ENCODE data around the gene BCAS3. TPM values are rescaled to one million over a fixed set of nuclear protein-coding genes. Genes with fewer than 3 reads are reported as not detected.

BCAS3 gene
- polyA plus RNA-seq, 3 donors, result 10.3 to 19.1 (median 14.7) TPM

- no peaks in the 10 kb centered on the region for H3K36me3 ChIP-seq (replicated peaks in 1 of 2; ENCODE audit: control insufficient read depth in 1 of 2, insufficient read depth in 2 of 2, low read length in 2 of 2)
- H4K20me1 ChIP-seq (ENCODE audit: insufficient read depth, low read length), result no peaks in the 10 kb centered on the region
- Mint-ChIP-seq H3K36me3 (no peaks in the 10 kb centered on the region), H3K4me1 (no peaks in the 10 kb centered on the region), H3K27ac (no peak overlapping the region), H3K9me3 (no peaks in the 10 kb centered on the region), H3K4me3 (no peak overlapping the region), H3K27me3 (ENCODE audit: low read depth in 3 of 3) (peaks cover 0 to 2% (median 1%) of the 10 kb centered on the region in 3 donors)
- no peaks in the 10 kb centered on the region for H3K4me1 ChIP-seq (ENCODE audit: control insufficient read depth in 1 of 2, insufficient read depth in 2 of 2, low read length in 2 of 2)
- H2AFZ ChIP-seq (ENCODE audit: insufficient read depth, low read depth, low read length, poor library complexity, severe bottlenecking), result no peak overlapping the region
- H3K4me2 ChIP-seq (replicated peaks; ENCODE audit: extremely low read depth, low read length, poor library complexity, severe bottlenecking), result no peak overlapping the region
- no CpG with 5 or more reads among the region's 5 CpGs for WGBS (ENCODE audit: insufficient coverage)
- H3K27me3 ChIP-seq (ENCODE audit: control insufficient read depth in 2 of 2, insufficient read depth in 2 of 2, low read length in 2 of 2), result no peaks in the 10 kb centered on the region
- H3K4me3 ChIP-seq (replicated peaks in 1 of 3; ENCODE audit: low read depth in 2 of 3, low read length in 3 of 3), result no peak overlapping the region
- H3K79me2 ChIP-seq (ENCODE audit: insufficient read depth, low read length), result no peaks in the 10 kb centered on the region
- H3K9ac ChIP-seq (ENCODE audit: insufficient read depth, low read length, poor library complexity, severe bottlenecking), result no peak overlapping the region
- H3K27ac ChIP-seq (ENCODE audit: low read depth in 1 of 2, low read length in 2 of 2), result no peak overlapping the region
- TF ChIP-seq CTCF (IDR thresholded peaks at IDR 0.05), result no peak
- intact Hi-C loops (cut with micrococcal nuclease), result no loop called here
- no peaks in the 10 kb centered on the region for H3K9me3 ChIP-seq (replicated peaks in 1 of 2; ENCODE audit: control insufficient read depth in 1 of 2, insufficient read depth in 1 of 2, low read length in 2 of 2)
- no peak for DNase-seq
These were observed 641.0 kb downstream of the BCAS3 start for GRCh38 chr17:61318684-61319098.

GRCh38 chr17:61321344-61321743 is 643.7 kb downstream of the BCAS3 start:
- Mint-ChIP-seq H3K9me3 (no peaks in the 10 kb centered on the region), H3K4me3 (no peak overlapping the region), H3K27me3 (ENCODE audit: low read depth in 3 of 3) (peaks cover 0 to 2% (median 1%) of the 10 kb centered on the region in 3 donors), H3K27ac (no peak overlapping the region), H3K4me1 (peaks cover 4% of the 10 kb centered on the region), H3K36me3 (no peaks in the 10 kb centered on the region)
- no peak overlapping the region for H3K9ac ChIP-seq (ENCODE audit: insufficient read depth, low read length, poor library complexity, severe bottlenecking)
- 100% methylated on average over 3 of the region's 6 CpGs for WGBS (ENCODE audit: insufficient coverage)
- H3K36me3 ChIP-seq (replicated peaks in 1 of 2; ENCODE audit: control insufficient read depth in 1 of 2, insufficient read depth in 2 of 2, low read length in 2 of 2), result no peaks in the 10 kb centered on the region
- no peak for DNase-seq
- H3K27ac ChIP-seq (ENCODE audit: low read depth in 1 of 2, low read length in 2 of 2), result no peak overlapping the region
- no peaks in the 10 kb centered on the region for H4K20me1 ChIP-seq (ENCODE audit: insufficient read depth, low read length)
- H3K4me1 ChIP-seq (ENCODE audit: control insufficient read depth in 1 of 2, insufficient read depth in 2 of 2, low read length in 2 of 2), result no peaks in the 10 kb centered on the region
- H3K27me3 ChIP-seq (ENCODE audit: control insufficient read depth in 2 of 2, insufficient read depth in 2 of 2, low read length in 2 of 2), result no peaks in the 10 kb centered on the region
- intact Hi-C loops (cut with micrococcal nuclease), result no loop called here
- no peaks in the 10 kb centered on the region for H3K9me3 ChIP-seq (replicated peaks in 1 of 2; ENCODE audit: control insufficient read depth in 1 of 2, insufficient read depth in 1 of 2, low read length in 2 of 2)
- TF ChIP-seq CTCF (IDR thresholded peaks at IDR 0.05), result no peak
- no peak overlapping the region for H2AFZ ChIP-seq (ENCODE audit: insufficient read depth, low read depth, low read length, poor library complexity, severe bottlenecking)
- H3K4me3 ChIP-seq (replicated peaks in 1 of 3; ENCODE audit: low read depth in 2 of 3, low read length in 3 of 3), result no peak overlapping the region
- no peaks in the 10 kb centered on the region for H3K79me2 ChIP-seq (ENCODE audit: insufficient read depth, low read length)
- H3K4me2 ChIP-seq (replicated peaks; ENCODE audit: extremely low read depth, low read length, poor library complexity, severe bottlenecking), result no peak overlapping the region

All from CD14-positive monocyte (primary cell).